Heart left ventricle (tissue), 16 donors: Measurements from ENCODE around the gene AKT1. TPM values are rescaled to one million over a fixed set of nuclear protein-coding genes. Genes with fewer than 3 reads are reported as not detected.
"Not testable (repeated sequence)": the region's sequence is repeated elsewhere in the genome, so short reads cannot be mapped to it uniquely, and the experiment has no call there.

Experiments
- ATAC-seq, 4 donors: fragments of 200-7000 bp; cut with Tn5 transposase; one replicate each; pipeline ENCODE4 v1.9.1; 2020 to 2022; ENCODE audit warnings: moderate library complexity in 4 of 4, mild to moderate bottlenecking in 3 of 4, moderate number of reproducible peaks in 1 of 4
- DNase-seq, 5 donors: peaks; one replicate each; pipeline ENCODE4 v3.0.0-alpha.2; 2020
- H3K27ac ChIP-seq, 12 donors: fragments of 200-600 bp; sonication (generic) in 4 of 12; one replicate each; pipeline versions ENCODE4 v1.5.0 to v1.8.0; 2016 to 2022; ENCODE audit warnings: mild to moderate bottlenecking in 2 of 12
- H3K27me3 ChIP-seq, 9 donors: fragments of 200-600 bp; sonication (generic) in 2 of 9; one replicate each; pipeline versions ENCODE4 v1.5.1 to v1.8.0; 2016 to 2022; ENCODE audit warnings: mild to moderate bottlenecking in 3 of 9
- H3K36me3 ChIP-seq, 9 donors: fragments of 200-600 bp; sonication (generic) in 2 of 9; one replicate each; pipeline versions ENCODE4 v1.5.0 to v1.8.0; 2018 to 2022; ENCODE audit warnings: mild to moderate bottlenecking in 2 of 9
- H3K4me1 ChIP-seq, 12 donors: fragments of 200-600 bp; sonication (generic) in 4 of 12; one replicate each; pipeline versions ENCODE4 v1.5.0 to v1.8.0; 2016 to 2022; ENCODE audit warnings: mild to moderate bottlenecking in 3 of 12
- H3K4me3 ChIP-seq, 12 donors: fragments of 200-600 bp; sonication (generic) in 4 of 12; one replicate each; pipeline versions ENCODE4 v1.5.0 to v1.8.0; 2017 to 2022; ENCODE audit warnings: mild to moderate bottlenecking in 9 of 12, moderate library complexity in 4 of 12
- H3K9me3 ChIP-seq, 12 donors: fragments of 200-600 bp; sonication (generic) in 4 of 12; one replicate each; pipeline versions ENCODE4 v1.5.0 to v1.8.0; 2016 to 2022; ENCODE audit warnings: mild to moderate bottlenecking in 1 of 12
- CTCF ChIP-seq, 12 donors: fragments of 200-600 bp; sonication (generic) in 4 of 12; IDR thresholded peaks; one replicate each; pipeline versions ENCODE4 v1.5.0 to v1.8.0; 2018 to 2022; ENCODE audit warnings: antibody characterized with exemption in 12 of 12, mild to moderate bottlenecking in 5 of 12
- POLR2A ChIP-seq, 2 donors: fragments of 450-650 bp; IDR thresholded peaks; one replicate each; pipeline ENCODE4 v1.6.1; 2017; ENCODE audit warnings: antibody characterized with exemption in 2 of 2, mild to moderate bottlenecking in 2 of 2, moderate library complexity in 2 of 2
- WGBS, 4 donors: extraction: QIAGEN DNeasy Blood & Tissue Kit in 2 of 4; methylation state at CpG; one replicate each; pipeline versions ENCODE4 v1.1.5 to v1.1.7; 2013 to 2018; 5-methylcytosine and 5-hydroxymethylcytosine counted together
- intact Hi-C, 10 donors: fragments of 100-400 bp; cut with DNase I; formaldehyde crosslinking; loops; one replicate each; pipeline versions ENCODE4 v1.11.1 to v1.14.2; 2022
- polyA plus RNA-seq, 2 donors: library from polyadenylated mRNA; stranded (reverse); fragments of 200-250 nt; gene quantifications; one replicate each; pipeline ENCODE4 v1.2.3, GENCODE V29; 2013
- total RNA-seq, 9 donors: library from RNA; depleted of rRNA in 2 of 9; stranded (reverse); fragments of >200 nt in 2 of 9; fragmentation: NEBNext Ultra II Directional in 3 of 9; extraction: Animal tissue kit (Norgen Biotek cat#: 25700) in 3 of 9; gene quantifications; one replicate each; pipeline versions ENCODE4 v1.1.0 to v1.2.4, GENCODE V29; 2016 to 2023
- donor health status: ischemic (EF 13 %, LVEDD 7.1; RV severe dilation, severe dysfunction).
- donor health status: healthy with polysubstance abuse.
- donor health status: DM: no; HTN: yes; CAD: no.
- donor health status: DM: no; HTN: no; CAD: no.
- donor health status: ischemic (EF 25% LVEDD 6.9; RV normal size, moderate dysfunction).
- donor health status: ischemic (EF 25% LVEDD 5.7; RV mildly dilated, moderate dysfunction).
- donor health status: healthy.
- donor health status: DM: yes; HTN: yes; CAD: no.
- donor health status: ischemic (EF 35%, LVEDD 5.7; RV mildly dilated, moderate dysfunction).
- donor health status: nonischemic (EF 11% LVEDD 7.7; RV severe dilation, severe dysfunction).
- donor health status: DM: yes; HTN: yes; CAD: no.
- donor health status: PGD.
- donor health status: ischemic (EF 29% LVEDD 5.4; RV normal size, mild dysfunction).
- donor health status: nonischemic (EF 23%, LVEDD 6.1; RV moderate dilation, normal function).

The AKT1 gene
- total and polyA plus RNA-seq, 11 donors: 108 to 173 (median 135) TPM

GRCh38 chr14:104752423-104752734, 43.2 kb downstream of the AKT1 start:
- Histone ChIP-seq H3K36me3 (peaks cover 0 to 26% (median 20%) of the 10 kb centered on the region in 9 donors), H3K9me3 (no peaks in the 10 kb centered on the region), H3K4me1 (peaks cover 0 to 34% (median 24%) of the 10 kb centered on the region in 12 donors), H3K27ac (peak overlapping the region in 11 of 12 donors; percentile 47 to 95 (median 81)), H3K27me3 (no peaks in the 10 kb centered on the region), H3K4me3 (peak overlapping the region in 10 of 12 donors; percentile 44 to 99 (median 82))
- intact Hi-C loops: loop anchor here in 2 of 10 donors (1.0 to 5.0 kb wide), 2 partner anchors 30 to 40 kb away; no protein-coding TSS in a partner anchor
- 6 to 11% (median 7%) methylated on average over 21 of the region's 21 CpGs for WGBS, 4 donors
- peak in 1 of 4 donors; percentile 0 for ATAC-seq
- TF ChIP-seq POLR2A (IDR thresholded peaks at IDR 0.05) (peak in 1 of 2 donors; percentile 27), CTCF (IDR thresholded peaks at IDR 0.05) (no peak)
- no peak for DNase-seq

GRCh38 chr14:104751539-104752422, 43.8 kb downstream of the AKT1 start:
- intact Hi-C loops: loop anchor here in 2 of 10 donors (1.0 to 5.0 kb wide), 2 partner anchors 29 to 41 kb away; no protein-coding TSS in a partner anchor
- peaks cover 0 to 25% (median 15%) of the 10 kb centered on the region in 9 donors for H3K36me3 ChIP-seq
- peak overlapping the region in 10 of 12 donors; percentile 44 to 99 (median 82) for H3K4me3 ChIP-seq
- WGBS, 4 donors: 63 to 82% (median 77%) methylated on average over 44 to 90 of the region's 90 CpGs
- peaks cover 0 to 37% (median 24%) of the 10 kb centered on the region in 12 donors for H3K4me1 ChIP-seq
- ATAC-seq (no peak), DNase-seq (peak in 3 of 5 donors; percentile 39 to 73 (median 42))
- H3K9me3 ChIP-seq: no peaks in the 10 kb centered on the region
- H3K27ac ChIP-seq: peak overlapping the region in 11 of 12 donors; percentile 47 to 95 (median 81)
- TF ChIP-seq POLR2A (IDR thresholded peaks at IDR 0.05): no peak
- TF ChIP-seq CTCF (IDR thresholded peaks at IDR 0.05): no peak
- H3K27me3 ChIP-seq: no peaks in the 10 kb centered on the region

GRCh38 chr14:104750753-104751057, 44.8 kb downstream of the AKT1 start:
- peak in 2 of 5 donors; percentile 17 to 18 for DNase-seq
- 89 to 94% (median 91%) methylated on average over 5 of the region's 5 CpGs for WGBS, 4 donors
- peaks cover 0 to 43% (median 24%) of the 10 kb centered on the region in 12 donors for H3K4me1 ChIP-seq
- intact Hi-C loops: loop anchor here in 1 of 10 donors (5.0 kb wide), 1 partner anchor 42 kb away; no protein-coding TSS in a partner anchor
- H3K9me3 ChIP-seq, H3K4me3 ChIP-seq, H3K27me3 ChIP-seq, ATAC-seq, H3K27ac ChIP-seq: not testable (repeated sequence)
- H3K36me3 ChIP-seq: peaks cover 0 to 24% (median 8%) of the 10 kb centered on the region in 9 donors

- DNase-seq: peak in 3 of 5 donors; percentile 19 to 58 (median 20)
- Histone ChIP-seq H3K36me3 (peaks cover 0 to 24% (median 3%) of the 10 kb centered on the region in 9 donors), H3K27me3 (no peaks in the 10 kb centered on the region), H3K9me3 (no peaks in the 10 kb centered on the region), H3K4me3 (no peak overlapping the region), H3K27ac (no peak overlapping the region), H3K4me1 (peaks cover 0 to 42% (median 23%) of the 10 kb centered on the region in 12 donors)
- TF ChIP-seq POLR2A (IDR thresholded peaks at IDR 0.05) (no peak), CTCF (IDR thresholded peaks at IDR 0.05) (no peak)
- 83 to 91% (median 85%) methylated on average over 12 of the region's 12 CpGs for WGBS, 4 donors
- intact Hi-C loops: loop anchor here in 1 of 10 donors (5.0 kb wide), 1 partner anchor 42 kb away; no protein-coding TSS in a partner anchor
- no peak for ATAC-seq
Measured at GRCh38 chr14:104750056-104750752, 45.3 kb downstream of the AKT1 start.
